GM21737 (cell line): ENCODE measurements around the gene HMGN3.
"Not testable (repeated sequence)": the region's sequence is repeated elsewhere in the genome, so short reads cannot be mapped to it uniquely, and the experiment has no call there.

ENCODE experiments used
- ATAC-seq: cut with Tn5 transposase; IDR thresholded peaks from one replicate; pipeline ENCODE4 v1.9.1; 2021; ENCODE audit warnings: mild to moderate bottlenecking, moderate library complexity; ENCODE audit not compliant: unreplicated experiment

Gene HMGN3

DNA sequence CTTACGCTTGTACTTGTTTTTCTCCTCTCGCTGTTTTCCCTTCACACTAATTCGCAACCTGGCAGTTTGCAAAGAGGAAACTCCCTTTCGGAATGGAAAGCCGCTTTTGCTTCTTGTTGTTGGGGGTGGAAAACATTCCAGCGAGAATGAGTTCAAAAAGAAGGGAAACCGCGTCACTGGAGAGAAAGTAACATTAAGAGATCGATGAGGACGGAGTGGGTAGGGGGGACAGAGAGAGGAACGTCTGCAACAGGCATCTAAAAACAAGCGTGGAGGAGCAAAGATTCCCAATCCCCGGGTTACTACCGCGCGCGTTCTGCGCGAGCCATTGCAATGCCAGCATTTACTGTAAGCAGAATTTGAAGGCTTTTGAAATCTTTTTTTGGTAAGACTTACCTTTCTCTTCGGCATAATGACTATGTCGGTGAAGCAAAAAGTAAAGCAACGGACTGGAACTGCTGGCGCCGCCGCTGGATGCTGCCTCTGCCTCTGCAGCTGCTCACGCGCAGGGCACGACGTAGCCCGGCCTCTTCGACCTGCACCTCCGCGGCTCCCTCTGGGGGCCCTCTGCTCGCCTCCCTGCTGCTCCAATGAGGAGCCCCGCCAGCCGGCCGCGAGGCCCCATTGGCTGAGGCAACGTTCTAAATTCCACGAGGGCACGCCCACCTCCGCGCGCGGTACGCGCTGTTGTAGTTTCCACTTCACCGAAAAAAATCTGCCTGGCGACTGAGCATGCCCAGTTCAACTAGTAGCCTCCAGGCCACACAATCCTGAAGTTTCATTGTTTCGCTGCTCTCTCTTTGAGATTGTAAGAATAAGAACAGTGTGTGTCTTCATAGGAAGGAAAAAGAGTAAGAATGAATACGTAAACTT lies at the start of gene HMGN3:
HMGN3 (minus strand) TSS at position 533 of the 873 bp plus-strand sequence.
- peak; percentile 94 for ATAC-seq

DNA sequence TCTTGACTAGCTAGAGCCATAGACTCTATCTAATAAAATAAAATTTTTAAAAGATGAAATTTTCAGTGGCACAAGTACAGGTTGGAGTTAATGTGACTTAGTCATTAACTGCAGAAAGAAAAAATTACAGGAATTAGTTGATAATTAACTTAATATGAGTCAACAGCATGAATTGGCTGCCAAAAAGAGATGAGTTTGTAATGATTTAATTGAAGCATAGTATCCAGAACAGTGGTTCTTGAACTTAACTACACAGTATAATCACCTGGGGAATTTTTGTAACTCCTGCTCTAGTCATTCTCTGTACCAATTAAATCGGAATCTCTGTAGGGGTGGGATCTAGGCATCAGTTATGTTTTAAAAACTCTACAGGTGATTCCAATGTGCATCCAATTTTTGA lies 46.3 kb upstream of the HMGN3 start:
- ATAC-seq, result no peak

DNA sequence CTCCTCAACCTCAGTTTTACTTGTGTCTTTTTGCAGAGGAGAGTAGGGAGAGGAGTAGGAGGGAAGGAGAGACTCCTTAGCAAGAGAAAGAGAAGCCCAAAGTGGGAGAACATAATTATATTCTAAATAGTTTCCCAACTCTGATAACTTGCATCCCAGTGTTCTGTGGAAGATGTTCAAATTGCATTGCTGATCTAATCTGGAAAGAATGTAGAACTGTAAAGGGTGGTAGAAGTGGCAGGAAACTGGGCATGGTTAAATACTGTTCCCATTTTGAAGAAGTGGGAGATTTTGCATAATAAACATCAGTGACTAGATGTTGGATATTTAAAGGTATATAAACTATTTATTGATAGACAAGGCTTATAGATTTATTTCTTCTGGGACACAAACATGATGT lies 42.6 kb upstream of the HMGN3 start:
- ATAC-seq, result no peak

DNA sequence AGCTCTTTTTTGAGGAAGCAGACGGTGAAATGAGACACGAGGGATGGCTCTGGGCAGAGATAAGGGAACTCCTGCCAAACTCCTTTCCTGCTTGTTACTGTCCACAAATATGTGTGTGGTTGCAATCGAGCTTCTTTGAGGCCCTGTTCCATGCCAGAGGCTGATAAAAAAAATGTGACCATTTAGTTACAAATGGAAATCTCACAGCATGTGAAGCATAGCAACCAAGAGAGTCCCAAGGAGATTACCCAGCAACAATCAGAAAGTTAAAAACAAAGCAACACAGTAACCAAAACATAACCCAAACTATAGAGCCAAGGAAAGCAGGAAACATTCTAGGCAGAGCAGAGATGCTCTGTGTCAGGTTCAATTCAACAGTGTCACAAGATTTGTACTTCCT lies 35.4 kb upstream of the HMGN3 start:
- no peak for ATAC-seq

DNA sequence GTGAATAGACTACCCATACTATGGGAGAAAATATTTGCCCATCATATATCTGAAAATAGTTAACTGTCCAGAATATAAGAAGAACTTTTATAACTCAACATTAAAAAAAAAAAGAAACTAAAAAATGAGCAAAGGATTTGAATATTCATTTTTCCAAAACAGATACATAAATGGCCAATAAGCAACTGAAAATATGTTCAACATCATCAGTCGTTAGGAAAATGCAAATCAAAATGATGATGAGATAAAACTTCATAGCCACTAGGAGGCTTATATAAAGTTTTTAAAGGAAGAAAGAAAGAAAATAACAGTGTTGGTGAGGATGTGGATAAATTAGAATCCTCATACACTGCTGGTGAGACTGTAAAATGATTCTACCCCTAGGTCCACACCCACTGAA lies 32.6 kb upstream of the HMGN3 start:
- no peak for ATAC-seq

DNA sequence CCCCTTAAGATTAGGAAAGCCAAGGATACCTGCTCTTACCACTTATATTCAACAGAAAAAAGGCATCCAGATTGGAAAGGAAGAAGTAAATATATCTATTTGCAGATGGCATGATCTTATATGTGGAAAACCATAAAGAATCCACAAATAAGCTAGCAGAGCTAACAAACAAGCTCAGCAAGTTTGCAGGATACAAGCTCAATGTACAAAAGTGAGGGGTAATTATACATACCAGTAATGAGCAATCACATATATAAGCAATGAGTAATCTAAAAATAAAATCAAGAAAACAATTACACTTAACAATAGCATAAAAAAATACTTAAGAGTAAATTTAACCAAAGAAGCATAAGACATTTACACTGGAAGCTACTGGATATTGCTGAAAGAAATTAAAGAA lies 31.6 kb upstream of the HMGN3 start:
- no peak for ATAC-seq

DNA sequence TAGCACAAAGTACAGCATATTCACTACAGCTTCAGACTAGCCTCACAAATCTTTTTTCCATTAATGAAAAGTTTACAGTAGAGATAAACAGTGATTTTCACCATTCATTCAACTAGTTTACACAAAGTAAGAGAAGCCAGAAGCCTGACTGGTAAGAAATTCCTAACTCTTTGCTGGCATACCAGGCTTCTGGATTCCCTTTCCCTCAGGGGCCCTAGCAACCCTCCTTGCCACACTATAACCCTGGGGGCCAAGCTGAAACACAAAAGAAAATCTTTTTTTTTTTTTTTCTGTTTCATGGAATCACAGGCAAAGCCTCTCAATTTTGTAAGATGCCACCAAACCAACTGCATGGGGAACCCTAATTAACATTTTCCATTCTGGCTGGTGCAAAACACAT lies 28.9 kb upstream of the HMGN3 start:
- ATAC-seq, result no peak

DNA sequence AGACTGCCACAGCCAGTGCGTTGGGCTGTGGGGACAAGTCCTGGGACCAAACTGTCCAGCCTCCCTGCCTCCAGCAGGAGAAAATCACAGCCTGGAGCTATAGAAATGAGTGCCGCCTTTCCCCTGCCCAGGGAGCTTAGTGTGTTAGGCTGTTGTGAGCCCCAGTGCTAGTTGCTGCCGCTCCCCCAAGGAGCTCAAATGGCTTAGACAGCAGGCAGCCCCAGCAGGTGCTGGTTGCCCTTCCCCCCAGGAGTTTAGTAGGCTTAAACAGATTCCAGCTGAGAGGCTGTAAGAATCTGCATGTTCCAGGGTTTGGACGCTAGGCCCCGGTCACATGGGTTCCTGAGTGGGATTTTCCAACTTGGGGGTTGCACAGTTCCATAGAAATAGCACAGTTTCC lies 27.2 kb upstream of the HMGN3 start:
- ATAC-seq, result no peak

DNA sequence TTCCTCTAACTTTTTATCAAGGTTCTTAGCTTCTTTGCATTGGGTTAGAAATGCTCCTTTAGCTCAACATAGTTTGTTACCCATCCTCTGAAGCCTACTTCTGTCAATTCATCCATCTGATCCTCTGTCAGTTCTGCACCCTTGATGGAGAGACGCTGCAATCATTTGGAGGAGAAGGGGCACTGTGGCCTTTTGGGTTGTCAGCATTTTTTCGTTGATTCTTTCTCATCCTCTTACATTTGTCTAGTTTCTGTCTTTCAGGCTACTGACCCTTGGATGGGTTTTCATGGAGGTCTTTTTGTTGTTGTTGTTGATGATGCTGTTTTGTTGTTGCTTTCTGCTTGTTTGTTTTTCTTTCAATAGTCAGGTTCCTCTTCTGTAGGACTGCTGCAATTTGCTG lies 26.3 kb upstream of the HMGN3 start:
- ATAC-seq, result no peak

DNA sequence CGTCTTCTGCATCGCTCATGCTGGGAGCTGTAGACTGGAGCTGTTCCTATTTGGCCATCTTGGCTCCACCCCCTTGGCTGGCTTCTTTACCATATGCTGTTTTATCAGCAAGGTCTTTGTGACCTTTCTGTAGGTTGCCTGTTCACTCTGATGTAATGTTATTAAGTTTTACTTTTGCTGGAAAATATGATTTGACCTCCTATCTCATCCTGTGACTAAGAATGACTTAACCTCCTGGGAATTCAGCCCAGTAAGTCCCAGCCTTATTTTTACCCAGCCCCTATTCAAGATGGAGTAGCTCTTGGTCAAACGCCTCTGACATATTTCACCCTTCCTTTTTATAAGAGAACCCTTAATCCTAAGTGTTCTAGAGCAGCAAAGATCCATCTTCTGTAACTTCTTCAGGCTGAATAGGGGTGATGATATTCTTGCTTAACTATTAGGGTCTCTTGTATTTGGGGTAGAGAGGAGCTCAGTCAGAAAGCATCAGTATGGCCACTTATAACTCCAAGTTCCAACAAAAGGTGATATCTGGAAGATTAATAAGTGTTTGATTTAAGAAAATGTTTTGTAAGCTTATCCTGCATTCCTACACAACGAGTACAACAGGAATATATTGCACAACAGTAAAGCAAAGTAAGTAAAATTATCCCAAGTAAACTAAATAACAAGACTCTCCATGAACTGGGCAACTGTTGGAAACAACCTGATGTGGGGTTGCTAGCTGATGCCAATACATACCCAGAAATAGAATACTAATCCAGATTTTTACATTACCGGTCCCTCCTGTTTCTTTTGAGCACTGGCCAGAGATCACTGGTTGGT lies 23.1 kb upstream of the HMGN3 start:
- ATAC-seq, result no peak

DNA sequence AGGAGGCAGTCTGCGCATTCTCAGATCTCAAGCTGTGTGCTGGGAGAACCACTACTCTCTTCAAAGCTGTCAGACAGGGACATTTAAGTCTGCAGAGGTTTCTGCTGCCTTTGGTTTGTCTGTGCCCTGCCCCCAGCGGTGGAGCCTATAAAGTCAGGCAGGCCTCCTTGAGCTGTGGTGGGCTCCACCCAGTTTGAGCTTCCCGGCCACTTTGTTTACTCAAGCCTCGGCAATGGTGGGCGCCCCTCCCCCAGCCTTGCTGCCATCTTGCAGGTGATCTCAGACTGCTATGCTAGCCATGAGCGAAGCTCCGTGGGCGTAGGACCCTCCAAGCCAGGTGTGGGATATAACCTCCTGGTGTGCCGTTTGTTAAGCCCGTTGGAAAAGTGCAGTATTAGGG lies 22.3 kb upstream of the HMGN3 start:
- not testable (repeated sequence) for ATAC-seq

DNA sequence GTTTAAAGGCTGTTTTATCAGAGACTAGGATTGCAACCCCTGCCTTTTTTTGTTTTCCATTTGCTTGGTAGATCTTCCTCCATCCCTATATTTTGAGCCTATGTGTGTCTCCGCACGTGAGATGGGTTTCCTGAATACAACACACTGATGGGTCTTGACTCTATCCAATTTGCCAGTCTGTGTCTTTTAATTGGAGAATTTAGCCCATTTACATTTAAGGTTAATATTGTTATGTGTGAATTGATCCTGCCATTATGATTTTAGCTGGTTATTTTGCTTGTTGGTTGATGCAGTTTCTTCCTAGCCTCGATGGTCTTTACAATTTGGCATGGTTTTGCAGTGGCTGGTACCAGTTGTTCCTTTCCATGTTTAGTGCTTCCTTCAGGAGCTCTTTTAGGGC lies 20.6 kb upstream of the HMGN3 start:
- not testable (repeated sequence) for ATAC-seq

DNA sequence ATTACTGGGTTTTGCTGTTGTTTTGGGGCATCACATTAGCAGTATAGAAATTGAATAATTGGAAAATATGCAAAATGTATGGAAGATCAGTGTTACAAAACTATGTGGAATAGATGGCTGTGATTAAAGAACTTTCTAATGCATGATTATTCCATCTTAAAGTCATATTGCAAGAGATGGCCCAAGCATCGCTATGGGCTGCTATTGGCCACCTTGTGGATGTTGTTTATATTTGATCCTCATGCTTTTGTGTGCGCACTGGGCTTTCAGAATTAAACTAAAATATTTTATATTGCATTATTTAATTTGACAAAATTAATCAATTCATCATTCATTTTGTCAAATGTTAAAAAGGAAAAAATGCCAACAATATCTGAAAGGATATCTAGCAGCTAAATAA lies 16.1 kb upstream of the HMGN3 start:
- ATAC-seq, result no peak

DNA sequence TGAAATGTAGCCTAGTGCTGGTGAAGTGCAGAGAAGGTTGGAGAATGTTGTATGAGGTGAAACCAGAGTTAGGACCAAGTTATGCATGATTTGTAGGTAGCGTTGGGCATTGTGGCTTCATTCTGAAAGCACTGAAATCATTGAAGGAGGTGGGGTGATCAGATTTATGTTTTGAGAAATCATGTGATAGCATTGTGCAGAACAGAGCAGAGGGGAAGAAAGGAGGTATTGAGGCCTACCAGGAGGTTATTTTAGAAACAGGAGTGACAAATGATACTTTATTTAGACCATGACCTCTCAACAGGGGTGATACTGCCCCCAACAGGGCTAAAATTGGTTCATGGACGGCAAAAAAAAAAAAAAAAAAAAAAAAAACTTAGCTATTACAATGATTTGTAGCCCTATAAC lies 15.6 kb upstream of the HMGN3 start:
- ATAC-seq, result peak; percentile 65

DNA sequence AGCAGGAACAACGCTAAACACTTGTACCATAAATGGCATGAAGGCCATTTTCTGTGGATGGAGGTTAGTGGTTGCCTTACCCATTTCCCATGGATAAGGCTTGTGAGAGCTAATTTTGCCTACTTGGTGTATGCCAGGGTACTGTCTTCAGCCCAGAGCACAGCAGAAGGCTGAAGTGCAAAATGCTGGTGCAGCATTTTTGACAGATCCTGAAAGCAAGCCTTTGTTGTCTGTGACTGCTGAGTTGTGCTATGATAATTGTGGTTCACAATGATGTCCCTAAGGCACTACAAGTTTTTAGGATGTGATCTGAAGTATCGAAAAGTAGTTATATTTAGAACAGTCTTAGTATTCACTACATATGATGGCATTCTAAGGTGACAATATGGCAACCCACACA lies 14.7 kb upstream of the HMGN3 start:
- ATAC-seq, result no peak

DNA sequence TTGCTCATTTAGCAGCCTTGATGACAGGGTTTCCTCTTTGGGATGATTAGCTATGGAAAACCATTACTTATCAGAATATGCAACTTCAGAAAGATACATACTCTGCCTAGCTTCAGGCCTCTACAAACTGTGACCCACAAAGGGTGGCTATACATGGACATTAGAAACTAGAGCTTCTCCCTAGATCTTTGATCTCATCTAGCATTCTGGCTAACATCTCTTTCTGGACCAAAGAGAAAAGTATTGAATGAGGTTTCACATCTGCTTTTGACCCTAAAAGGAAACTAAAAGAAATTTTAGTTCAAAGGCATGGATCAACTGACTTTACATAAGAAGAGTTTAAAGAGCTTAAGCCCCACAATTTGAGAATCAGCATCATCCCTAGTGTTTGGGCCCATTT lies 12.4 kb upstream of the HMGN3 start:
- ATAC-seq, result peak; percentile 73

DNA sequence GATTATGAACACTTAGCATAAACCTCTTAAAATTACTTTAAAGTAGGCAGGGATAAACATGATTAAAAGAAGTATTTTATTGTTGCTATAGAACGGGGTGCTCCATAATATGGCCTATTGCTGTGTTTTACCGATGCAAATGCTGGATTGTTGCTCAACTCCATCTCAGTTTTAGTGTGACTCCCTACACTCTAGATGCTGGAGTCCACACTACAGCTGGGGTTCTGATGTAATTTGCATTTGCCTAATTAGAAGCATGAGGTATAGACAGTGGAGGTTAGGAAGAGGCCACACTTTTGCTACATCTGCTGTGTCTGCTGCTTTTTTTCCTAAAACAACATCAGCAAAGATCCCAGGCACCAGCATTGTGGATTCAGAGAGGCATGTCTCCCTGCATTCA lies 6.7 kb upstream of the HMGN3 start:
- ATAC-seq, result no peak

DNA sequence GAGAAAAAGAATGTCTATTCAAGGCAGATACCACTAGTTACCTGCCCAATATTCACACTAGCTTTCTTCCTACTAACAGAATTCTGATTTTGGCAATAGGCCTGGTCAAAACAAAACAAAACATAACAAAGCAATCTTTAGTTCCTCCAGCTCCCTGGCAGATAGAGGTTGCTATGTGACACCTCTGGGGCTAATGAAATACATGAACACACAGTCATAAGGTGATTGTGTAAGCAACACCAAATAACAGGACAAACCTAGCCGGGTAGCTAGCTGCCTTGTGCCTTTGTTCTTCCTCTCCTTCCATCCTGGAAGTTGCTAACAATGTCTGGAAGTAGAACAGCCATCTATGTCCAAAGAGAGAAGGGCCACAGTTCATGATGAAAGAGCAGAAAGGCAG lies 6.0 kb upstream of the HMGN3 start:
- ATAC-seq, result no peak

DNA sequence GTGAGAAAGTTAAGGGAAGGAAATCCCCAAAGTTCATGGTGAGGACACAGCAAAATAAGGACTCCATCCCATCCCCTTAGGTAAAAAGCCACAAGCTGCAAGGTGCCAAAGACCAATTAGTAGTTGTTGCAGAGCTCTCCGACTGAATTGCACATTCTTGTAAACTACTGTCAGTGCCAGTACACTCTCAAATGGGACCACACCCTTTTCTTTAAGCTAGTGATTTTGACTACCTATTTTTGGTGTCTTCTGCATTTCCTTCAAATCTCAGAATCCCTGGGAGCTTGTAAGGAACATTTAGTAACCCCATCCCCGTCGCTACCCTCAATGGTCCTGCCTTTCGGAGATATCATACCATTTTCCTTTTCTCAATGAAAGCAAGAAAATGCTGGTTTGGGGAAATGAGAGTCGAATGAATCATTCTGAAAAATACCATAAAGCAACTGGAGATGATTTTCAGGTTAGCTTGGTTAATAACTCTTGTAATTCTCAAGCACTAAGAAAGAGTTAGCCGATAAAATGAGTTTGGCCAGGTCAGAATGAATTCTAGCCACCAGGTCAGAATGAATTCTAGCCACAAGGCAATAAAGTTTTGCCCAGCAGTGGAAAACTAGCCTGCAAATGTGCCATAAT lies 5.2 kb upstream of the HMGN3 start:
- no peak for ATAC-seq

DNA sequence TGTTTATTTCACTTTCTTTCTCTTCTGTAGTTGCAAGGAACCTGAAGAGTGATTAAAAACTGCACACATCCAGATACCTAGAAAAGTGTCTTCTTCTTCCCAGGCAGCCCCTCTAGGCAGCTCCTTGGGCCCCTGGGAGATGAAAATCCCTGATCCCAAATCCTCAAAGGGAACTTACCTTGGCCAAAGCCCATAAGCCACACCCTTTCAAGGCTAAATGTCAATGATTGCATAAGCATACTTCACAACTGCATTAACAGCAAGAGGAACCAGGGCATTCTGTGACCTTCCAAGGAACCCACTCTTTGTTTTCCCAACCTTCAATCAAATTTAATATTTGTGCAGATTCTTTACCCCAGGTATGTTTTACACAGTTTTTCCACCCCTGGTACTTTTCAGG lies 4.4 kb upstream of the HMGN3 start:
- no peak for ATAC-seq

DNA sequence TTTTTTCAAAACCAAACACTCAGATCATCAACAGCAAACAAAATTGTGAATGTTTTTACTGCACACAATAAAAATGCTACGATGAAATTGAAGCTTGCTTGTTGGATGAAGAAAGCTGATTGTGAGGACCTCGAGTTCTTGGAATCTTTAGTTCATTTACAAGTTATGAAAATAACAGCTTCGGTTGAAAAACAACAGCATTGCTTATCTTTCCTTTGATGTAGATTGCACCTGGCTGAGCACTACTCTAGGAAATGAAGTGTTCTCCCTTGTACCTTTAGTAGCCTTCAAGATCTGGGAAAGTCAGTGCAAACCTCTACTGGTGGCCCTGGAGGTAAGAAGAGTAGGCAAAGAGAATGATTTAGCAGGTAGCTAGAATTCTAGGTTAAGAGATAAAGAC lies 2.2 kb upstream of the HMGN3 start:
- no peak for ATAC-seq
